AG04449 (cell line): ENCODE results near the gene TTYH2.

Source experiments
- CTCF ChIA-PET: fragments of 350-600 bp; formaldehyde crosslinking; extraction: SDS; loops from one replicate; lab custom pipeline; 2021; ENCODE audit warnings: antibody characterized with exemption; lab: Yijun Ruan, JAX
- POLR2A ChIA-PET: fragments of 400-600, 350-600 bp; formaldehyde crosslinking; extraction: SDS; loops from one replicate; lab custom pipeline; 2020; ENCODE audit warnings: antibody characterized with exemption, inconsistent platforms; lab: Yijun Ruan, JAX
- DNase-seq: peaks from one replicate; pipeline ENCODE4 v3.0.0-alpha.2; 2010; ENCODE audit warnings: low read depth, low spot score
- H3K4me3 ChIP-seq: 2 replicates; pipeline ENCODE4 v1.5.1; 2011; ENCODE audit warnings: low read depth, mild to moderate bottlenecking, control low read depth, low read length
- TF ChIP-seq, protein P1 (sequence below): IDR thresholded peaks from one replicate; pipeline ENCODE4 v1.5.1; 2011; ENCODE audit warnings: mild to moderate bottlenecking, moderate library complexity, low read length, control low read depth, inconsistent platforms; ENCODE audit not compliant: insufficient read depth; ENCODE audit errors: missing control alignments

The TTYH2 gene

GRCh38 chr17:74307984-74308773 is 94.8 kb downstream of the TTYH2 start:
- no peak for DNase-seq
- H3K4me3 ChIP-seq: no peak overlapping the region
- TF ChIP-seq, protein P1, sequence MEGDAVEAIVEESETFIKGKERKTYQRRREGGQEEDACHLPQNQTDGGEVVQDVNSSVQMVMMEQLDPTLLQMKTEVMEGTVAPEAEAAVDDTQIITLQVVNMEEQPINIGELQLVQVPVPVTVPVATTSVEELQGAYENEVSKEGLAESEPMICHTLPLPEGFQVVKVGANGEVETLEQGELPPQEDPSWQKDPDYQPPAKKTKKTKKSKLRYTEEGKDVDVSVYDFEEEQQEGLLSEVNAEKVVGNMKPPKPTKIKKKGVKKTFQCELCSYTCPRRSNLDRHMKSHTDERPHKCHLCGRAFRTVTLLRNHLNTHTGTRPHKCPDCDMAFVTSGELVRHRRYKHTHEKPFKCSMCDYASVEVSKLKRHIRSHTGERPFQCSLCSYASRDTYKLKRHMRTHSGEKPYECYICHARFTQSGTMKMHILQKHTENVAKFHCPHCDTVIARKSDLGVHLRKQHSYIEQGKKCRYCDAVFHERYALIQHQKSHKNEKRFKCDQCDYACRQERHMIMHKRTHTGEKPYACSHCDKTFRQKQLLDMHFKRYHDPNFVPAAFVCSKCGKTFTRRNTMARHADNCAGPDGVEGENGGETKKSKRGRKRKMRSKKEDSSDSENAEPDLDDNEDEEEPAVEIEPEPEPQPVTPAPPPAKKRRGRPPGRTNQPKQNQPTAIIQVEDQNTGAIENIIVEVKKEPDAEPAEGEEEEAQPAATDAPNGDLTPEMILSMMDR: no peak
- ChIA-PET CTCF (no interaction called here), POLR2A (interaction anchor here (0.8 kb wide), 1 partner anchor 20 kb away, joined by 3 read pairs; no protein-coding TSS in a partner anchor)

DNA sequence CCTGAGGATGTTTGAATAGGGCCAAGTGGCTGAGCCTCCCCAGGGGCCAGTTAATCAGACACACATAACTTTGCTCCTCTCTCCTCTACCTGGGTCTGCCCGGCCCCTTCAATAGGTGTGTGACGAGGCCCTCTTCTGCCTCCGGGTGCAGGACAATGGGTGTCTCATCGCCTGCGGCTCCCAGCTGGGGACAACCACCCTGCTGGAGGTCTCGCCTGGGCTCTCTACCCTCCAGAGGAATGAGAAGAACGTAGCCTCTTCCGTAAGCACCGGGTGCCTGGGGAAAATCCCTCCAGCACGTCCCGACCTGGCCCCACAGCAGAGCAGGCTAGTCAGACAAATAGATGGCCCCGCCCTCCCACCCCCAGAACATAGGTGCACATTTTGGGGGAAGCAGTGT is 96.5 kb downstream of the TTYH2 start:
- CTCF ChIA-PET: no interaction called here
- no peak overlapping the region for H3K4me3 ChIP-seq
- POLR2A ChIA-PET: no interaction called here
- TF ChIP-seq, protein P1: no peak
- DNase-seq: no peak
